GM12892 (cell line): Measurements from ENCODE around the gene SAMD14.

Experiments used
- POLR2A ChIP-seq: IDR thresholded peaks from 2 replicates; pipeline ENCODE4 v1.6.1; 2011; ENCODE audit warnings: low read depth, low read length, control low read depth
- POLR2AphosphoS5 ChIP-seq: IDR thresholded peaks from 2 replicates; pipeline ENCODE4 v1.6.1; 2011; ENCODE audit warnings: low read depth, low read length, control low read depth
- TAF1 ChIP-seq: IDR thresholded peaks from 2 replicates; pipeline ENCODE4 v1.6.1; 2011; ENCODE audit warnings: low read depth, mild to moderate bottlenecking, control low read depth, low read length, borderline replicate concordance

DNA sequence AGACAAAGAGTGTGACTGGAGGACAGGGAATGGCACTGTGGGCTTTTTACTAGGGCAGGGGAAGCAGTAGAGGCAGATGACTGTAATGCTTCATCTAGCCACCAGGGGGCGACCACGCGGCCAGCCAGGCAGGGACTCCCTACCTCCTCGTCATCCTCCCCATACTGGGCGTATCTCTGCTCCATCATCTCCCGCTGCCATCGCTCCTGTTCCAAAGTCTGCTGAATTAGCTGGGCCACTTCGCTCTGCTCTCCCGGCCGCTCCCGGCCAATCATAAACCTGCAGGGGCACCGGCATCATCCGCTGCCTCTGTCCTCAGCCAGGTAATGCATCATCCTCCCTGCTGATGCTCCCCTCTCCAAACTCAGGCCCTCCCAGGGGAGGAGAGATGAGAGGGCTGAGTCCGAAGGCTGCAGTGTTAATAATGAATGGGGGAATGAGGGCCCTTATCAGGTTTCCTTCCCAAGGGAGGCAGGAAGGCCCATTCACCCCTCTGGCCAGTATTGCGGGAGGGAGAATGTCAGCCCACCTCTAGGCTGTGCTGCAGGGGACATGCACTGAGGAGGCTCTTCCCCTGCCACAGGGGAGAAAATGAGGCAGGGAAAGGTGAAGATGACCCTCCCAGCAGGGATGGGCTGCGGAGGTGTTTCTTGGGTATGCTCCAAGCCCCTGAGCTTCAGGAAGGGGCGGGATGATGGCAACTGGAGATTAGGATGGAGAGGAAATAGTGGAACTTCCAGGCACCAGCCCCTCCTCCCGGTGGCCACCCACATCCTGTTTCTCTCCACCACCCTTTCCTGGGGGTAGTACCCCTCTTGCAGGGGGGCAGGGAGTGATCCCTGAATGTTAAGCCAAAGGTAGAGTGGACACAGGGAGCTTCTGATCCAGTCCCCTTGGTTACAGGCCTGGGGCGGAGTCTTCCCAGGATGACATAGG lies 10.3 kb upstream of the SAMD14 start:
- no peak for TF ChIP-seq POLR2AphosphoS5
- no peak for TF ChIP-seq POLR2A
- no peak for TF ChIP-seq TAF1
